Measurements from ENCODE around the gene RGS18. TPM values are rescaled to one million over a fixed set of nuclear protein-coding genes. Genes with fewer than 3 reads are reported as not detected.

RGS18 gene
- total and polyA plus RNA-seq, 2 of the 4 experiments (the other 2 are of a cell fraction) = 0.09 to 0.18 TPM

- Histone ChIP-seq H3K79me1 (ENCODE audit: low read depth in 1 of 2, low read length in 2 of 2) (no peaks in the 10 kb centered on the region), H2BK15ac (ENCODE audit: low read depth, low read length) (no peak overlapping the region; the same call in 2 of the 3 replicates), H3K36me3 (ENCODE audit: control insufficient read depth, insufficient read depth, low read length) (no peaks in the 10 kb centered on the region), H3K56ac (ENCODE audit: extremely low read depth, insufficient read depth, low read length) (no peak overlapping the region), H2AK5ac (ENCODE audit: low read depth, low read length) (no peak overlapping the region), H4K20me1 (ENCODE audit: insufficient read depth, low read length) (no peaks in the 10 kb centered on the region), H2AFZ (replicated peaks; ENCODE audit: low read length, poor library complexity) (no peak overlapping the region), H3K4ac (ENCODE audit: low read depth, low read length) (peak overlapping the region; percentile 17; the same call in 1 of the 2 replicates), H3K23ac (ENCODE audit: low read depth, low read length) (no peak overlapping the region), H3K9ac (ENCODE audit: low read depth, low read length) (no peak overlapping the region), H2BK5ac (ENCODE audit: low read depth, low read length, poor library complexity, severe bottlenecking) (peak overlapping the region; percentile 99), H4K8ac (ENCODE audit: low read depth in 2 of 2, low read length in 2 of 2) (peak overlapping the region in 1 of 2 experiments; percentile 74; a peak in 1 of 4 replicates), H2BK120ac (ENCODE audit: low read depth, low read length) (peak overlapping the region; percentile 35; the same call in 1 of the 2 replicates), H2BK20ac (ENCODE audit: low read depth, low read length) (peak overlapping the region; percentile 2; the same call in 1 of the 2 replicates), H3K9me1 (ENCODE audit: insufficient read depth, low read length) (no peaks in the 10 kb centered on the region), H2AK9ac (replicated peaks; ENCODE audit: low read depth, low read length, poor library complexity) (no peak overlapping the region), H3K4me3 (ENCODE audit: insufficient read depth, low read depth, low read length) (no peak overlapping the region), H3K27me3 (ENCODE audit: control insufficient read depth, insufficient read depth, low read length) (no peaks in the 10 kb centered on the region), H4K5ac (ENCODE audit: low read depth, low read length) (no peak overlapping the region), H4K91ac (ENCODE audit: insufficient read depth, low read depth, low read length) (no peak overlapping the region), H3K4me1 (ENCODE audit: control insufficient read depth, insufficient read depth, low read length) (peaks cover 2% of the 10 kb centered on the region), H3K27ac (ENCODE audit: insufficient read depth, low read length) (peak overlapping the region; percentile 17; the same call in 1 of the 2 replicates), H3K18ac (ENCODE audit: low read depth, low read length) (peak overlapping the region; percentile 6; the same call in 1 of the 2 replicates), H3K4me2 (ENCODE audit: low read depth, low read length) (no peak overlapping the region), H3K14ac (replicated peaks; ENCODE audit: low read depth, low read length) (no peak overlapping the region), H3K9me3 (ENCODE audit: control insufficient read depth, insufficient read depth, low read length) (no peaks in the 10 kb centered on the region)
- ChIA-PET POLR2A (ENCODE audit: unreplicated experiment) (no interaction called here), CTCF (interaction anchor here (0.6 kb wide), 1 partner anchor 298 kb away, joined by 3 read pairs; no protein-coding TSS in a partner anchor)
- BruUV-seq (replicated peaks) = no TSS peak
- peak; percentile 83 for DNase-seq
- in situ Hi-C loops (cut with MboI; ENCODE audit: low sequenced_read_pairs) = no loop called here
- dilution Hi-C loops (cut with HindIII; ENCODE audit: low sequenced_read_pairs, unreplicated experiment) = no loop called here
- peak; percentile 94 for ATAC-seq (ENCODE audit: low read depth)
- peak; percentile 61; the same call in 1 of the 2 replicates for TF ChIP-seq FOS (IDR thresholded peaks at IDR 0.05; ENCODE audit: low read depth, low read length)
- TF ChIP-seq, protein P1, sequence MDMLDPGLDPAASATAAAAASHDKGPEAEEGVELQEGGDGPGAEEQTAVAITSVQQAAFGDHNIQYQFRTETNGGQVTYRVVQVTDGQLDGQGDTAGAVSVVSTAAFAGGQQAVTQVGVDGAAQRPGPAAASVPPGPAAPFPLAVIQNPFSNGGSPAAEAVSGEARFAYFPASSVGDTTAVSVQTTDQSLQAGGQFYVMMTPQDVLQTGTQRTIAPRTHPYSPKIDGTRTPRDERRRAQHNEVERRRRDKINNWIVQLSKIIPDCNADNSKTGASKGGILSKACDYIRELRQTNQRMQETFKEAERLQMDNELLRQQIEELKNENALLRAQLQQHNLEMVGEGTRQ (IDR thresholded peaks at IDR 0.05; ENCODE audit: low read depth, low read length) = no peak
- intact Hi-C loops (cut with micrococcal nuclease) = loop anchor here (10.0 kb wide), 1 partner anchor 292 kb away; no protein-coding TSS in a partner anchor
These were observed 5.0 kb upstream of the RGS18 start for GRCh38 chr1:192153276-192153675.

Data from IMR-90 (cell line).